Small intestine (tissue), 7 donors: ENCODE measurements around the gene ARFGAP3. TPM values are rescaled to one million over a fixed set of nuclear protein-coding genes. Genes with fewer than 3 reads are reported as not detected.

Experiments used
- DNase-seq, 2 donors: peaks; one replicate each; pipeline versions ENCODE4 v3.0.0 to v3.0.0-alpha.2; 2013
- FAIRE-seq: peaks from 2 replicates; lab custom pipeline; 2012; peaks lifted over from hg19 to GRCh38; lab: Jason Lieb, UNC
- H3K27ac ChIP-seq, 3 donors: one replicate each; pipeline ENCODE4 v1.5.1; 2013; ENCODE audit warnings: low read length in 2 of 3, mild to moderate bottlenecking in 2 of 3, control low read depth in 1 of 3, inconsistent platforms in 1 of 3, low read depth in 1 of 3, moderate library complexity in 1 of 3
- H3K27me3 ChIP-seq, 3 donors: one replicate each; pipeline ENCODE4 v1.6.1; 2013; ENCODE audit warnings: low read length in 3 of 3, inconsistent platforms in 1 of 3; ENCODE audit not compliant: control insufficient read depth in 3 of 3, insufficient read depth in 3 of 3
- H3K36me3 ChIP-seq, 3 donors: one replicate each; pipeline ENCODE4 v1.6.1; 2013; ENCODE audit warnings: low read length in 3 of 3, inconsistent platforms in 1 of 3, low read depth in 1 of 3, mild to moderate bottlenecking in 1 of 3, moderate library complexity in 1 of 3; ENCODE audit not compliant: control insufficient read depth in 3 of 3, insufficient read depth in 2 of 3
- H3K4me1 ChIP-seq, 3 donors: one replicate each; pipeline ENCODE4 v1.6.1; 2013; ENCODE audit warnings: low read length in 2 of 3, inconsistent platforms in 1 of 3, low read depth in 1 of 3, mild to moderate bottlenecking in 1 of 3, moderate library complexity in 1 of 3; ENCODE audit not compliant: control insufficient read depth in 3 of 3, insufficient read depth in 2 of 3
- H3K4me3 ChIP-seq, 3 donors: one replicate each; pipeline ENCODE4 v1.5.1; 2013; ENCODE audit warnings: low read length in 3 of 3, control low read depth in 1 of 3, inconsistent platforms in 1 of 3, low read depth in 1 of 3, mild to moderate bottlenecking in 1 of 3, moderate library complexity in 1 of 3
- H3K9me3 ChIP-seq, 2 donors: one replicate each; pipeline ENCODE4 v1.6.1; 2013; ENCODE audit warnings: low read depth in 1 of 2, low read length in 1 of 2; ENCODE audit not compliant: control insufficient read depth in 2 of 2, insufficient read depth in 1 of 2
- WGBS, 3 donors: extraction: QIAGEN DNeasy Blood & Tissue Kit; methylation state at CpG; one replicate each; pipeline ENCODE4 v1.1.7; 2013; 5-methylcytosine and 5-hydroxymethylcytosine counted together
- polyA plus RNA-seq, 4 donors: library from polyadenylated mRNA; stranded (reverse) in 3 of 4; unstranded in 1 of 4; fragments of 200-250 nt in 3 of 4; fragments of 120-200 nt in 1 of 4; gene quantifications; one replicate each; pipeline versions ENCODE4 v1.2.1 to v1.2.3, GENCODE V29; 2013
- donor health status: healthy with polysubstance abuse.
- donor health status: control.
- donor health status: control.
- donor health status: Bipolar disorder and iron deficiency.
- donor health status: healthy.

Gene ARFGAP3
- polyA plus RNA-seq, 4 donors: 29.1 to 64.5 (median 53.1) TPM

GRCh38 chr22:42833104-42833503, 24.0 kb downstream of the ARFGAP3 start:
- FAIRE-seq (no peak), DNase-seq (no peak)
- H3K4me1 ChIP-seq: no peaks in the 10 kb centered on the region
- H3K36me3 ChIP-seq: peaks cover 14 to 60% (median 18%) of the 10 kb centered on the region in 3 donors
- no peak overlapping the region for H3K27ac ChIP-seq
- H3K4me3 ChIP-seq: no peak overlapping the region
- H3K27me3 ChIP-seq: no peaks in the 10 kb centered on the region
- no peaks in the 10 kb centered on the region for H3K9me3 ChIP-seq

- Histone ChIP-seq H3K27me3 (no peaks in the 10 kb centered on the region), H3K4me3 (no peak overlapping the region), H3K27ac (no peak overlapping the region), H3K36me3 (peaks cover 14 to 60% (median 16%) of the 10 kb centered on the region in 3 donors), H3K9me3 (no peaks in the 10 kb centered on the region), H3K4me1 (no peaks in the 10 kb centered on the region)
- no peak for FAIRE-seq
- WGBS, 3 donors: 91 to 97% (median 92%) methylated on average over 4 of the region's 4 CpGs
- DNase-seq: no peak
Measured at GRCh38 chr22:42831712-42832111, 25.4 kb downstream of the ARFGAP3 start.

DNA sequence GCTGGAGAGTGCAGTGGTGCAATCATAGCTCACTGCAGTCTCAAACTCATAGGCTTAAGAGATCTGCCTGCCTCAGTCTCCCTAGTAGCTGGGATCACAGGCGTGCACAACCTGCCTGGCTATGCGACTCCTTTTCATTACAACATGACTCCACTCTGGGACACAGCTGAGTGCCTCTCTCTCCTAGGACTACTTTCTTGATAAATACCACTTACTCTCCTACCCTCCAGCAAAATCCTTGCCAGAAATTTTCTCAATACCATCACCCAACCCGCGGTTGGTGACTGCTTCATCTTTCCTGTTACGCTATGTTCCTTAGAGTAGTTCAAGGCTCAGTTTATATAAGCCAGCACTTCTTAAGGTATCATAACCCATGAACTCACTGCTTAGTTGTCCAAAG, 26.9 kb downstream of the ARFGAP3 start:
- Histone ChIP-seq H3K27ac (no peak overlapping the region), H3K4me1 (no peaks in the 10 kb centered on the region), H3K27me3 (no peaks in the 10 kb centered on the region), H3K36me3 (peaks cover 12 to 57% (median 19%) of the 10 kb centered on the region in 3 donors), H3K4me3 (no peak overlapping the region), H3K9me3 (no peaks in the 10 kb centered on the region)
- 92 to 95% (median 95%) methylated on average over 5 of the region's 5 CpGs for WGBS, 3 donors
- no peak for DNase-seq
- FAIRE-seq: no peak

- H3K4me3 ChIP-seq: no peak overlapping the region
- DNase-seq (no peak), FAIRE-seq (no peak)
- 60 to 84% (median 67%) methylated on average over 3 of the region's 3 CpGs for WGBS, 3 donors
- H3K9me3 ChIP-seq: no peaks in the 10 kb centered on the region
- H3K36me3 ChIP-seq: peaks cover 16 to 63% (median 22%) of the 10 kb centered on the region in 3 donors
- H3K27me3 ChIP-seq: no peaks in the 10 kb centered on the region
- H3K27ac ChIP-seq: no peak overlapping the region
- H3K4me1 ChIP-seq: no peaks in the 10 kb centered on the region
Measured at GRCh38 chr22:42829302-42829701, 27.8 kb downstream of the ARFGAP3 start.

GRCh38 chr22:42825796-42826195, 31.3 kb downstream of the ARFGAP3 start:
- Histone ChIP-seq H3K27ac (no peak overlapping the region), H3K36me3 (peaks cover 18 to 50% (median 31%) of the 10 kb centered on the region in 3 donors), H3K4me3 (no peak overlapping the region), H3K9me3 (no peaks in the 10 kb centered on the region), H3K4me1 (no peaks in the 10 kb centered on the region), H3K27me3 (no peaks in the 10 kb centered on the region)
- WGBS, 3 donors: 79 to 84% (median 79%) methylated on average over 3 of the region's 3 CpGs
- DNase-seq (no peak), FAIRE-seq (peak; percentile 5)

- FAIRE-seq: no peak
- Histone ChIP-seq H3K4me3 (no peak overlapping the region), H3K4me1 (no peaks in the 10 kb centered on the region), H3K27ac (no peak overlapping the region), H3K36me3 (peaks cover 18 to 34% (median 20%) of the 10 kb centered on the region in 3 donors), H3K27me3 (no peaks in the 10 kb centered on the region), H3K9me3 (no peaks in the 10 kb centered on the region)
- no peak for DNase-seq
- WGBS, 3 donors: 96 to 100% (median 97%) methylated on average over 3 of the region's 3 CpGs
Measured at GRCh38 chr22:42821386-42821785, 35.7 kb downstream of the ARFGAP3 start.

- 60 to 75% (median 60%) methylated on average over 9 of the region's 9 CpGs for WGBS, 3 donors
- DNase-seq (peak; percentile 16 to 52), FAIRE-seq (no peak)
- no peaks in the 10 kb centered on the region for H3K27me3 ChIP-seq
- H3K9me3 ChIP-seq: no peaks in the 10 kb centered on the region
- no peaks in the 10 kb centered on the region for H3K4me1 ChIP-seq
- H3K36me3 ChIP-seq: peaks cover 17 to 34% (median 18%) of the 10 kb centered on the region in 3 donors
- no peak overlapping the region for H3K27ac ChIP-seq
- H3K4me3 ChIP-seq: no peak overlapping the region
Measured at GRCh38 chr22:42820045-42820763, 36.9 kb downstream of the ARFGAP3 start.

- Histone ChIP-seq H3K36me3 (peaks cover 15 to 32% (median 16%) of the 10 kb centered on the region in 3 donors), H3K4me3 (no peak overlapping the region), H3K27me3 (no peaks in the 10 kb centered on the region), H3K27ac (peak overlapping the region in 1 of 3 donors; percentile 22), H3K9me3 (no peaks in the 10 kb centered on the region), H3K4me1 (peaks cover 0 to 1% (median under 1%) of the 10 kb centered on the region in 3 donors)
- DNase-seq: no peak
- 73 to 78% (median 78%) methylated on average over 9 of the region's 9 CpGs for WGBS, 3 donors
- no peak for FAIRE-seq
Measured at GRCh38 chr22:42819412-42820044, 37.5 kb downstream of the ARFGAP3 start.
